Esophagus squamous epithelium (tissue), 5 donors: Measurements from ENCODE around the gene PI4K2A. TPM values are rescaled to one million over a fixed set of nuclear protein-coding genes. Genes with fewer than 3 reads are reported as not detected.

Experiments used
- DNase-seq: peaks from one replicate; lab custom pipeline; 2025; lab: John Stamatoyannopoulos, UW
- H3K27ac ChIP-seq, 4 donors: fragments of 200-600 bp; sonication (generic); one replicate each; pipeline ENCODE4 v1.5.1; 2016 to 2019; ENCODE audit warnings: mild to moderate bottlenecking in 1 of 4
- H3K27me3 ChIP-seq, 4 donors: fragments of 200-600 bp; sonication (generic); 1 replicate in 3 of 4; 2 replicates in 1 of 4; pipeline versions ENCODE4 v1.5.1 to v1.6.0; 2017 to 2021; ENCODE audit warnings: antibody characterized with exemption in 1 of 4
- H3K36me3 ChIP-seq, 3 donors: fragments of 200-600 bp; sonication (generic); one replicate each; pipeline ENCODE4 v1.5.1; 2016 to 2019
- H3K4me1 ChIP-seq, 3 donors: fragments of 200-600 bp; sonication (generic); one replicate each; pipeline ENCODE4 v1.5.1; 2017 to 2019
- H3K4me3 ChIP-seq, 4 donors: fragments of 200-600 bp; sonication (generic); 1 replicate in 3 of 4; 2 replicates in 1 of 4; pipeline ENCODE4 v1.5.1; 2016 to 2019; ENCODE audit warnings: mild to moderate bottlenecking in 2 of 4, moderate library complexity in 1 of 4
- H3K9me3 ChIP-seq, 3 donors: fragments of 200-600 bp; sonication (generic); one replicate each; pipeline ENCODE4 v1.5.1; 2016 to 2019
- CTCF ChIP-seq, 6 experiments: fragments of 450-650 bp in 4 of 6; fragments of 200-600 bp in 2 of 6; sonication (generic) in 2 of 6; IDR thresholded peaks; one replicate each; pipeline ENCODE4 v1.5.1; 2016 to 2019; ENCODE audit warnings: antibody characterized with exemption in 6 of 6, mild to moderate bottlenecking in 4 of 6, moderate library complexity in 4 of 6
- POLR2A ChIP-seq, 4 donors: fragments of 450-650 bp; IDR thresholded peaks; one replicate each; pipeline ENCODE4 v1.6.1; 2017; ENCODE audit warnings: antibody characterized with exemption in 4 of 4, mild to moderate bottlenecking in 4 of 4, moderate library complexity in 3 of 4
- WGBS, 2 donors: methylation state at CpG; one replicate each; pipeline ENCODE4 v1.1.5; 2018; 5-methylcytosine and 5-hydroxymethylcytosine counted together
- intact Hi-C: fragments of 100-400 bp; cut with DNase I; formaldehyde crosslinking; loops from one replicate; pipeline ENCODE4 v1.15.0; 2022
- total RNA-seq, 4 donors: library from RNA; depleted of rRNA; stranded (reverse); fragments of >200 nt; gene quantifications; one replicate each; pipeline ENCODE4 v1.1.0, GENCODE V29; 2016
- donor health status: DM: yes; HTN: yes; CAD: no.

Gene PI4K2A
- 10 to 100 TPM; 14.0 to 29.3 (median 19.6) TPM for total RNA-seq

GRCh38 chr10:97640174-97640867 is at the start of gene PI4K2A:
TSS of gene PI4K2A (plus strand) at chr10:97640671. CDS start at chr10:97640743, 72 bp downstream.
- H3K9me3 ChIP-seq: no peaks in the 10 kb centered on the region
- H3K4me1 ChIP-seq: peaks cover 5 to 34% (median 18%) of the 10 kb centered on the region in 3 donors
- peak; percentile 93 for DNase-seq
- intact Hi-C loops: no loop called here
- WGBS, 2 donors: 3 to 5% methylated on average over 16 to 20 of the region's 54 CpGs
- peaks cover 0 to 24% (median 0%) of the 10 kb centered on the region in 3 donors for H3K36me3 ChIP-seq
- H3K27me3 ChIP-seq: no peaks in the 10 kb centered on the region
- TF ChIP-seq CTCF (IDR thresholded peaks at IDR 0.05) (peak in 1 of 6 experiments; percentile 16), POLR2A (IDR thresholded peaks at IDR 0.05) (peak in 3 of 4 donors; percentile 79 to 96 (median 92))
- H3K4me3 ChIP-seq: peak within 1 kb of the TSS; percentile 63 to 94 (median 84)
- H3K27ac ChIP-seq: peak within 1 kb of the TSS; percentile 90 to 95 (median 92)

DNA sequence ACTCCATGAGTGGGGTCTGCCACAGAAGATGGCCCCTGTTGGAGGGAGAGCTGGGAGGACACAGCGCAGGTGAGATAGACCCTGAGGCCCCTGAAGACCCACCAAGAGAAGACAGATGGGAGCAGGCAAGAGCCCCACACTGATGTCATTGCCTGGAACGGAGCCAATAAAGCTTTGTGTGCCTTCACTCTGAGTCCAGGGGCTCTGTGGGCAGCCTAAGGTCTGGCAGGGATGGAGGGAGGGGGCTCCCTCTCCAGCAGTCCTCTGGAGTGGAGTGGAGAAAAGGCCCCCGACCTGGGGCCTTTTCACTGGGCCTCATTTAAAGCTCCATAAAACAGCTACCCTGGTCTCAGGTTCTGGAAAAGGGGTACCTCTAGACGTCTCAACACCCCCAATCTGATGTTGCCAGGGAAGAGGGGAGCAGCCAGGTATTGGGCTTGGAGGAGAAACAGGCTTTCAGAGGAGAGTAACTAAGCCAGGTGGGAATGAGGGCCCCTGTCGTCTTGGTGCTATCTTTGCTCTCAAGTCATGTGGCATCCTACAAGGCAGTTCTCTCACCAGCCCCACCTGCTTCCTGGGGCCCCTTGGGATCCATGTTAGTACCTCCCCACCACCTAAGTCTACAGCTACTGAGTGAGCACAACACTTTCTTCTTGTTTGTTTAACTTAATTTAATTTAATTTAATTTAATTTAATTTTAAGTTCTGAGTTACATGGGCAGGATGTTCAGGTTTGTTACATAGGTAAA is 49.5 kb upstream of the PI4K2A start:
- H3K27me3 ChIP-seq: no peaks in the 10 kb centered on the region
- no peak overlapping the region for H3K4me3 ChIP-seq
- no peaks in the 10 kb centered on the region for H3K9me3 ChIP-seq
- intact Hi-C loops: no loop called here
- TF ChIP-seq POLR2A (IDR thresholded peaks at IDR 0.05): no peak
- H3K27ac ChIP-seq: no peak overlapping the region
- H3K36me3 ChIP-seq: no peaks in the 10 kb centered on the region
- peaks cover 0 to 6% (median 4%) of the 10 kb centered on the region in 3 donors for H3K4me1 ChIP-seq
- WGBS, 2 donors: 57 to 60% methylated on average over 1 to 4 of the region's 5 CpGs
- DNase-seq: no peak

GRCh38 chr10:97593421-97593820 is 47.0 kb upstream of the PI4K2A start:
- Histone ChIP-seq H3K36me3 (no peaks in the 10 kb centered on the region), H3K27me3 (no peaks in the 10 kb centered on the region), H3K4me1 (peaks cover 0 to 17% (median 10%) of the 10 kb centered on the region in 3 donors), H3K9me3 (no peaks in the 10 kb centered on the region), H3K27ac (peak overlapping the region in 1 of 4 donors; percentile 28), H3K4me3 (no peak overlapping the region)
- no peak for DNase-seq
- 57 to 63% methylated on average over 4 of the region's 4 CpGs for WGBS, 2 donors
- no peak for TF ChIP-seq POLR2A (IDR thresholded peaks at IDR 0.05)
- TF ChIP-seq CTCF (IDR thresholded peaks at IDR 0.05): no peak
- intact Hi-C loops: no loop called here

DNA sequence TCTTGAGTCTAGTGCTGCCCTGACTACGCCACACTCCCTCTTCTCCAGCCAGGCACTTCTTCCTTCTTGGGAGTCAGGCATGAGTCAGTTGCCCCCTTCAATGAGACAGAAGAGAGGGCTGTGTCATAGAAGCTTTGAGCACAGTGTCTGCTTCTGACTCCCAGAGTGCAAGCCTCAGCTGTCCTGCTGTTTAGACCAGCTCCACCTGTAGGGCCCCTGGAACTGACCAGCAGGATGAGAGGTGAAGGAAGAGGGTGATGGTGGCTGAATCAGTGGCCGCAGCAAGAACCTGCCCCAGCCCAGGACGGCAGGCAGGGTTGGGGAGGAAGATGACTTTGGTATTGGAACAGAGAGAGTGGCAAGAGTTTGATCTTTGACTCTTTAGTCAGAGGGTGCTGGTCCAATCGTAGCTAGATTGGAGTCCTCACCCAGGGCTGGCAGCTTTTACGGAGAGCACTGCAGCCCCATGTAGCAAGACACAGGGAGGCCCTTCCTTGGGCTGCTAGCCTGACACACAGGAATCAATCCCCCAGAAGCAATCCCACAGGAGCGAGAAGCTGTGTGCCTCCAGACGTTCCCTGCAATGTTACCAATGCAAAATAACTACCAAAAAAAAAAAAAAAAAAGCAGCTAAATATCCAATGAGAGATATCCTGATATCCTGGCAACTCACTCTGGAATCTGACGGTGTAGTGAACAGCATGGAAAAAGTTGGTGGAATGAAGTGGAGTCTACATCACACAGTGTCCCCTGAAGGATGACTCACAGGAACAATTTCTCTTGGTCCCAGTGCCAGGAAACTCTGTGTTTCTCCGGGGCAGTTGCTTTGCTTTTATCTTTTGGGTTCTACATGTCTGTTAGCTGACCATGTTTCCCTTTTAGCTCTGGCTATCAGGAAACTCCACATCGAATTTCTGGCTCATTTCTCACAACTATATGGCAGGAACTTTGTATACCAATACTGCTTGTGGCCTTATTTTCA is 44.1 kb upstream of the PI4K2A start:
- 42 to 47% methylated on average over 8 to 10 of the region's 10 CpGs for WGBS, 2 donors
- no peaks in the 10 kb centered on the region for H3K9me3 ChIP-seq

More for the DNA sequence above, 44.1 kb upstream of the PI4K2A start:
- peaks cover 0 to 17% (median 10%) of the 10 kb centered on the region in 3 donors for H3K4me1 ChIP-seq
- H3K27ac ChIP-seq: peak overlapping the region; percentile 58 to 88 (median 82)
- H3K36me3 ChIP-seq: no peaks in the 10 kb centered on the region
- no peaks in the 10 kb centered on the region for H3K27me3 ChIP-seq
- TF ChIP-seq CTCF (IDR thresholded peaks at IDR 0.05): no peak
- TF ChIP-seq POLR2A (IDR thresholded peaks at IDR 0.05): no peak
- intact Hi-C loops: no loop called here
- no peak overlapping the region for H3K4me3 ChIP-seq
- DNase-seq: no peak
